COLO668 (cell line): ENCODE data around the gene CDYL.
A peak's percentile ranks its signal among the peaks of the same experiment; 100 is the strongest.

Experiments used
- DNase-seq: peaks from one replicate; lab custom pipeline; 2025; ENCODE audit not compliant: unreplicated experiment; lab: John Stamatoyannopoulos, UW

CDYL gene

DNA sequence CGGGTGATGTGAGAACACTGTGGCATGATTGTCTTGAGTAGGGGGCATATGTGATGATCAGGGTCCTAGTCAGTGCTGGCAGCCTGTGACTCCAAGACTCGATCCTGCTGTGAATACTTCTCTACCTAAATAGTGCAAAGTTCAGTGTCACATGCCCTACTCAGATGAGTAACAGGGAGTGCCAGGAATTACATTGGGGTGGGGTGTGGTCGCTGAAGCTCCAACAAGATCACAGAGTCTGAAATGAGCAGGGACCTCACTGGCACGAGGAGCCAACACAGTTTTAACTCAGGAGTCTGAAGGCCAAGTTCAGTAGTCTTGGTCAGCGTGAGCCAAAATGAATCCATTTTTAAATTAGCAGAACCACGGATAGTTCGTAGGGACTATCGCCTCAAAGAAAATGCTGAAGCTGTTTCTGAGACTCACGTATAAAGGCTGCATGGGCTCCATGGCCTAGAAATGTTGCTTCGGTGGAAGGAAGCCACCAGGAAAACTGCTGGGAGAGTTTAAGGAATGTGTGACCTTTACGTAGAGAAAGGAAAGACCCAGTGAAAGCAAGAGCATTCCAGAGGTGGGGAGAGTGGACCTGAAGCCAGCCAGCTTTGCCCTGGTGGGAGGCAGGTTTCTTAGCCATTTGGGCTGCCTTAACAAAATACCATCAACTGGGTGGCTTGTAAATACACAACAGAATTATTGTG, 155.5 kb downstream of the CDYL start:
- no peak for DNase-seq

DNA sequence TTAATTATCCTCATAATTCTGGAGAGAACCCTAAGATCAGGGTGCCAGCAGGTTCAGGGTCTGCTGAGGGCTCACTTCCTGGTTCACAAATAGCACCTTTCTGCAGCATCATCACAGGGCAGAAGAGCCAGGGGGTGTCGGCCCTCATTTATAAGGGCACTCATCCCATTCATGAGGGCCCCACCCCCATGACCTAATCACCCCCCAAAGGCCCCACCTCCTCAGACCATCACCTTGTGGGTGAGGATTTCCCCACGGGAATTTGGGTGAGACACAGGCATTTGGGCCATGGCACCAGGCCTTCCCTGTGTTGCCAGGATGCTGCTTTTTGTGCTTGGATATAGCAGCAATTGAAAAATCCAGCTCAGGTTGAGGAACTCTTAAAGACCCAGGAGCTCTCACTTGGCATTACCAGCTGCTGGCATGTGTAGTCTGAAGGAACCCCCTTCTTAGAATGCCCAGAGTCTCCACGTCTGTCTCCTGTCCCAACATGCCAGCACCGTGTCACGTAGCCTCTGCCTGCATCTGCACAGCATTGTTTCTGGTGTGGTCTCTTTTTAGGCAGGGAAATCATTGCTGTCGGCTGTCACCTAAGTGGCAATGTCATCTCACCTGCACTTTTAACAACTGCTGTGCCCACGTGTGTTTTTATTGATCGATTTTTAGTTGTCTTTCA, 156.2 kb downstream of the CDYL start:
- DNase-seq: no peak

DNA sequence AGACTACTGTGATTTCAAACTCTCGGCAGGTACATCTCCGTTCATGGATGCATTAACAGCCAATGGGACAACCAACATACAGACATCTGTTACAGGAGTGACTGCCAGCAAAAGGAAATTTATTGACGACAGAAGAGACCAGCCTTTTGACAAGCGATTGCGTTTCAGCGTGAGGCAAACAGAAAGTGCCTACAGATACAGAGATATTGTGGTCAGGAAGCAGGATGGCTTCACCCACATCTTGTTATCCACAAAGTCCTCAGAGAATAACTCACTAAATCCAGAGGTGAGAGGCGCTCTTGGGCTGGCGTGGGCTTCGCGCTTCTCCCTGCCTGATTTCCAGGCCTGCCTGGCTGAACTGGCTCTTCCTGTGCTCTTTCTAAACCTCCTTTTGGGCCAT, 159.3 kb downstream of the CDYL start:
- no peak for DNase-seq

DNA sequence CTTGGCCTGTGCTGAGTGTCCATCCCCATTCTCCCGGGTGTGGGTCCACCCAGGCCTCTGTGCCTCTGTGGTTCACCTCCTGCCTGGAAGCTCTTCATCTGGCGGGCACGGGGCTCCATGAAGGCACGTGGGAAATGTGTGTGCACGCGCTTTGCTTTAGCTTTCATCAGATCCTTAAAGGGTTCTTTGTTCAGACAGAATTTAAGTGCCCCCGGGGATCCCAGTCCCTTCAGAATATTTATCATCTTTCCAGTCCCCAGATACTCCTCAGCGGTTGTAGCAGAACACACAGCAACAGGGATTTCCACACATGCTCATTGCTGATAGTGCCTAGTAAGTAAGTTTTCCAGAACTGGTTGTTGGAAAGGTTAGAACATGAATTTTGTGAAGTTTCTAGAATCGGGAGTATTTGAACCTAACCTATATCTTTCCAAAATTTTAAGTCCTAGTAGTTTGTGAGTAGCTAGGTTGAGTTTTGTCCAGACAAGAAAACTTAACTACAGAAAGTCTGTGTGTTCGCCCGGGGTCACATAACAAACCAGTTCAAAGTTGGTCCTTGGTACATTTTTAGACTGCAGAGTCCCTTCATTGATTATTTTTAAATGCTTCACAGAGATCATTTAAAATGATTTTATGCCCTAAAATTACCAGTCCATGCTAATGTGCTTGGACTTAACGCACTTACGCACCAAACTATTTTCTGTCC, 159.9 kb downstream of the CDYL start:
- no peak for DNase-seq

DNA sequence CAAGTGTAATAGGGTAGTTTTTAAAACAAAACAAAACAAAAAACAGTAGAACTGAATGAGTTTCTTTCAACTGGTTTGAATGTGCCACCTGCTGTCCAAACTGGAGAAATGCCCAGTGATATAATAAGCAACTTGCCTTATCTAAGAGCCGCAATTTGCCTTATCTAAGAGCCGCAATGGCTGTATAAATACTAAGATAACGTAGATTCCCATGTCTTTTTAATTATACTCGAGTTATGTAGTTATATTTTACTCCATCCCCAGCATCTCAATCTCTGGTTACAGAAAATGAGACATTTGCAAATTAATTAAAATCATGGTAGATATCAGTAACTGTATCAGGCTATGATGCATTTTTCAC, 160.5 kb downstream of the CDYL start:
- DNase-seq: peak; percentile 1

DNA sequence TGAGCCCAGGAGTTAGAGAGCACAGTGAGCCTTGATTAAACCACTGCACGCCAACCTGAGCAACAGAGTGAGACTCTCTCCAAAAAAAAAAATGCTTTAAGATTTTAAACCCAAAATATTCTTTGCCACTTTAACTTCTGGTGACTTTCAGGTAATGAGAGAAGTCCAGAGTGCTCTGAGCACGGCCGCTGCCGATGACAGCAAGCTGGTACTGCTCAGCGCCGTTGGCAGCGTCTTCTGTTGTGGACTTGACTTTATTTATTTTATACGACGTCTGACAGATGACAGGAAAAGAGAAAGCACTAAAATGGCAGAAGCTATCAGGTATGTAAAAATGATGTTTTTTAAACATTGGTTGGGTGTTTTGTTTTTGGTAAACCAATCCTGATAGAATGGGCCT, 161.2 kb downstream of the CDYL start:
- DNase-seq: no peak

DNA sequence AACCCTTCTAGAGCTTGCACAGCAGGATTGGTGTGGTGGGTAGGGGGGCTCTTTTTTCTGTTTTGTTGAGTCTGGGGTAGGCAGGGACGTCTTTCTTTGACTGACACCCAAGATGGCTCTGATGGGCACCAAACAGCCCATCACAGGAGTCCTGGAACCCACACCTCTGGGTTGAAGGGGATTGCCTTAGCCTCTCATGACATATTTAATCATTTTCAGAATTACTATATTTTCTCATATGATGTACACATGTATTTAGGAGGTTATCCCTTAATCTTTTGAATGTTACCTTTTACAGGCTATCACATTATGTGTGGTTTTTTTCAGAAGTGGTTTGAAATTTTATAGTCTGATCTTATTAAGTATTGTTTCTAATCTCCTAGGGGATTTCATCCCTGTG, 163.0 kb downstream of the CDYL start:
- no peak for DNase-seq

DNA sequence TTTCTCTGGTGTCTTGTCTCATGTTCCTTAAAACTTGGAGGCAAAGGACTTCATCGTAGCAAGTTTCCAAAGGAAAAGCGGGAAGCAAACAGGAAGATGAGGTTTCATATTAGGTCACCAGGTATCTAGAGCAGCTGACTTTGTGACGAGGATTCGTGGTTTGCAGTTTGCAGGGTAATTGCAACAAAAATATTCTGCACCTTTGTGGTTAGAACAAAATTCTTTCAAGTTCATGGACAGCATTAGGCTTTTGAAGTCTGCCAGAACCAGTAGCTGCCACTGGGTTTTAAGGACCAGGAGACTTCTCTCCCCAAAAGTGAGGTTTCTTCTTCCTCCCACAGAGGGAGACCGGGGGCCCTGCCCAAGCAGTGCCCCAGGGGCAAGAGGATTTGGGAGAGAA, 164.2 kb downstream of the CDYL start:
- DNase-seq: no peak

DNA sequence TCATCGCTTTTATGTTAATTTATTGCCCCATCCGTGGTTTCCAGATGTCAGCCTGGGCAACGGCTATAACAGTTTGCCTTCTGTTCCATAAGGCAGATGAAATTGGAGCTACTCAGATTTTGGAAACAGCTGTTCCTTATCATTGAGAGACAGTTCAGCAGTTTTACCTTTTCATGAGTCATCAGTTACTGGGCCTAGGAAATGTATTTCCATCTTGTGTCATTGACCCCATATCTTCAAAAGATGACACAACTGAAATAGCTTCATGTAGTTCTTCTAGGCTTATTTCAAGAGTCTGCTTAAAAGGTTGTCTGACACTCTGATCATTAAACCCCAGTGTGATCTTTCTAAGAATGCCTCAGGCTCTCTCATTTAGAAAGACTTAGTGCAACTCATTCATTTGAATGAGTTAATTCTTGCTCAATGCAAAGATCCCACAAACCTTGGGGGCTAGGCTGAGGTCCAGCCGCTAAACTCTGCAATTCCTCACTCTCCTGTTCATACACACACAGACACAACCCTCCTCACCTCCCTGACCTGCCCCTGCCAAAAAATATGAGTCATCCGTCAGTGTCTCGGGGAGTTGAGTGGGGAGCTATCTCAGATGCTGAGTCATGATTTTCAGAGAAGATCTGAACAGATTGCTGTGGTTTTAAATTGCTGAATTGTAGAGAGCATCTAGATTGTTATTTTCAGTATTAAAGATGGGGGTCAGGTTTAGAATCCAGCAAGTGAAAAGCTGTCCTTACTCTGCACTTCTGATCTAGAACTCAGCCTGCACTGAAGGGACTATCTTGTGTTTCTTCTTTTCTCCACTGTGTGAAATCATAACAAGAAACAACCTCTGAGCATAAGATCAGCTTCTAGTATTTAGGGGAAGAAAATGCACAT, 165.8 kb downstream of the CDYL start:
- DNase-seq: peak; percentile 1

DNA sequence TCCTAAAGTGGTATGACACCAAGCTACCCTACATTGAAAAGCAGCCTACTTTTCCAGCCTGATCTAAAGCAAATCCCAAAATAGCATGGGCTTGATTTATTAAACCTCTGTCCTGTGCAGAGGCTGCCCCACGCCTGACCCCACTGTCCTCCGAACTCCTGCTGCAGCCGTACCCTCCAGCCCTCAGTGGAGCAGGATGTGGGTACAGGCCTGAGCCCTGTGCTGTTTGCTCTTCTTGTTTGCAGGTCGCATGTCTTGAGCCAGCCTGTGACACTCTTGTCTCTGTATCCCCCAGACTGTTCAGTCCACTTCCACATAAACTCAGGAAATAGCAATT, 166.4 kb downstream of the CDYL start:
- no peak for DNase-seq

DNA sequence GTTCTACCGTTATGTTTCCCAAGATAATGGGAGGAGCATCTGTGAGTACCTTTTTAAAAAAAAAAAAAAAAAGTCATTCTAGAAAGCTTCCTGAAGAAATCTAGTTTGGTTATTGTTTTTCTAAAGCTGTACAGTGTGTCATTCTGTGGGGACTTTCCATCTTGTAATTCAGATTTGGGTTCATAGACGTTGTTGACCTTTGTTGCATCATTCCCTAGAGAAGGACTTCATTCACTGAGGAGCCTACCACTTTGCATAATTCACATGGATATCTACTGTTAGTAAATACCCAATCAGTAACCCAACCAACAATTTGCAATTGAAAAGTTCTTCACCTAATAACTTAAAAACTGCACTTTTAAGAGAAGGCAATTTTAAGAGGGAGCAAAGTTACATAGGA, 167.5 kb downstream of the CDYL start:
- no peak for DNase-seq

DNA sequence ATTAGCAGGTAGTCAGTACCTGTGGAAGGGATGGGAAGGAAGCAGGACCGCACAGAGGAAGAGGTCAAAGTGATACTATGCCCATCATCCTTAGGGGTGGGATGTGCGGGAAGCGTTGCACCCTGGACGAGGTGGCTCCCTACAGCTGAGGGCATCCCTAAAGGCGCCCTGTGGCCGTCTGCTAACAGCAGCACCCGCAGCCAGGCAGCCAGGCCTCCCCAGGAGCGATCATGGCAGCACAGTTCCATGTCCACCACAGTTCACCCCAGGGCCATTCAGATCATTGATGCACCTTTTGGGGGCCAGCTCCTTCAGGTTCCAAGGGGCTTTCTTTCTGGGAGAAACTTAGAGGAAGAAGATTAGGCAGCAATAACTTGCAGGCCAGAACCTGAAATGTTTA, 168.1 kb downstream of the CDYL start:
- no peak for DNase-seq

DNA sequence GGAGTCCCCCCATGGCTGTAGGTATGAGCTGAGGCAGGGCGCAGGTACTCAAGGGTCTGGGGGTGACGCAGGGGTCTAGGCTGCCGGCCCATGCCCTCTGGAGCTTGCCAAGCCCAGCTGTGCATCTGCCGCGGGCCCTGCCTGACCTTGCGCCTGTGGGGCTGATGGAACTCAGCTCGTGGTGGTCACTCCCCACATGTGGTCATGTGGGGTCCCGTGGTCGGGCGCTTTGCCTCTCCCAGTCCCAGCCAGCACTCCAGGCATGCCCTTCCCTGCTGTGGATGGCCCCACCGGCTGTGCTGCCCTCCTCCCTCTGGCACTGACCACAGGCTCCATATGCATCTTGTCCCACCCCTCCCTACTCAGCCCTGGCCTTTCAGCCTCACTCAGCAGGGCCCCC, 170.3 kb downstream of the CDYL start:
- DNase-seq: no peak

DNA sequence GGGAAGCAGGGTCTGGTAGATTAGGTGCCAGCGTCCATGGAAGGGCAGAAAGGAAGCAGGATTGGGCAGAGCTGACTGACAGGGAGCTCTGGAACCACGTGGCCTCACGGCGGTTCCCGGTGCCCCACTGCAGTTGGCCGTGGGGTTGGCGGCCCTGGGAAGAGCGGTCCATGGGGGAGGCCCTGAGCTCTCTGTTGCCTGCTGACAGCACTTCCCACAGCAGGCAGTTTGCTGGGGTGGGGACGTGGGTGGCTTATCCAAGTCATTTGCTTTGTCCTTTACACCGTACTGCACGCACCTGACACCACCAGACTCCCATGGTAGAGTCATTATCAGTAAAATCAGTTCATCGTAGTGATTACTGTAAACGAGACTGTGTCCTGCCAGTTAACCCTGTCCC, 171.5 kb downstream of the CDYL start:
- no peak for DNase-seq

DNA sequence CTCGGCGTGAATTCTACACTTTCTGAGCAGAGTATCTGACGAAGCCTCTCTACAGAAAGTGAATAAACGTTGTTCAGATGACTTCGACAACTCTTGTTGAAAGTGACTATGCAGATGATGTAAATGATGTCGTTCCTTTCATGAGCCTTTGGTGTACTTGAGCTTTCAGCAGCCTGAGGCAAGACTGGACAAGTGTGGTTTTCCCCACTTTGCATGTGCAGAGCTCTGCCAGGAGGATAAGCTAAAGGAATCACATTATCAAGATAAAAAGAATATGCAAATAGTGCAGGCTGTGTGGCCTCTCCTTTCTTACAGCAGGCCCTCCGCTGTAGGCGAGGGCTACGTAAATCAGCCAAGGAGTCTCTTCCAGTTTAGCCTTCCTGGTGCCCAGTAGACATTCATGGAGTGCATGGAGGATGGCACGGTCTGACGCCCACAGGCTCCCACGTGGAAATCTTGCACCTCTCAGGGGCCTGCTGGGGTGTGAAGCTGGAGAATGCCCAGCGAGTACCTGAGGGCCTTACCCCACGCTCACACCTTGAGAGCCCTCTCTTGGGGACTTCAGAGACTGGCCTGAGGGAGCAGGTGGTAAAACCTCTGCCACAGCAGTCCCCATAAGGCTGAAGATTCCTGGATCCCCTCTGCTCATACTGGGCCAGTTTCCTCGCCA, 172.7 kb downstream of the CDYL start:
- DNase-seq: no peak

DNA sequence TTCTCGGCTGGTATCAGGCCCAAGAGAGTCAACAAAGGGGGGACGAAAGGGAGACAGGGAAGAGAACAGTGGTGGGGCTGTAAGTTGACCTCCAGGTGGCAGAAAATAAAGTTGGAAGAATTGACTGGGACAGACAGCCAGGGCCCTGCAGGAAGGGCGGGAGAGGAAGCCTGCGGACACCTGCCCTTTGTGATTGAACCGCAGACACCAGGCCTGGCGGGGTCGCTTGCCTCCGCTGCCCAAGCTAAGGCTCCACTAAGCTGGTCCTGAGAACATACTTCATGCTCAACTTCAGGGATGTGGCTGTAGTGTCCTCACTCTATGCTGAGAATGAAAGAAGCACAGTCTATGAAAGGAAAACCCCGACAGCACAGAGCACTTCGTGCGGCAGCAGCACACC, 173.9 kb downstream of the CDYL start:
- DNase-seq: no peak

DNA sequence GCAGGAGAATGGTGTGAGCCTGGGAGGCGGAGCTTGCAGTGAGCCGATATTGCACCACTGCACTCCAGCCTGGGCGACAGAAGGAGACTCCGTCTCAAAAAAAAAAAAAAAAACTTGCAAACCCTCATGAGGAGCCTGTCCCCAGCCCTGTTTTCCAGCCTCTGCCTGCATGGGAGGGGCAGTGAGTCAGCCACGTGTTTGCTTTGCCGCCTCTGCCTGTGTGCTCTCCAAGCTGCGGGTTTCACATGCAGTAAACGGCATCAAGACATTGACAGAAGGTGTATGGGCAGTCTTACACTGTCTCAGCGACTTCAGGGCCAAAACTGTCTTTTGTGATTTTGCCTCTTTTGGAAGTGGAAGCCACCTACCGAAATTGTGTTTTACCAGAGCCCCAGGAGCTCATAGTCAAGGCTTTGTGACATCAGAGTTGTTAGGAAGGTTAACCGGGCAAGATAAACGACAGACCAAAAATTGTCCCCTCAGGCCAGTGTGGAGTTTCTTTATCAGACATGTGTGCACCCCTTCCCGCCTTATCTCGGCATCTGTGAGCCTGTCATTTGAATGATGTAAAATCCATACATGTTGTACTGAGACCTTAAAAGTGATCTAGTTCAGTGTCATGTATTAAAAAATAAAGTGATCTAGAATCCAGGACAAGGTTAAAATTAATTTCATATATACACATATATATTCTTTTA, 174.8 kb downstream of the CDYL start:
- DNase-seq: no peak

DNA sequence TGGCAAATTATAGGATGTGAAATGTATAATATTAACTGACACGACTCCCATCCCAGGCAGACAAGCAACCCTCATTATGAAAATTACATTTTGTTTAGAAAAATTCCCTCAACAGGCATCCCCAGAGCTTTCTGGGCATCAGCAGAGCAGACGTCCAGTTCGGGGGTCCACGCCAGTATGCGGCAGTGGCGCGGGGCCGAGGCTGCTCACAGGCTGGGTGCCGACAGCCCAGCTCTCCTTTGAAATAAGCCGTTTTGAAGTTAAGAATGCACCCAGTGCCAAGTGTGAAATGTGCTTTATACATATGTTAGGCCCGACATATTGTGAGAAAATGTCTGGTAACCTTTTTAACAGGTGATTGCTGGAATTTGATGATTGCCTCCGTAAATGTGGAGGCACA, 177.2 kb downstream of the CDYL start:
- DNase-seq: no peak

DNA sequence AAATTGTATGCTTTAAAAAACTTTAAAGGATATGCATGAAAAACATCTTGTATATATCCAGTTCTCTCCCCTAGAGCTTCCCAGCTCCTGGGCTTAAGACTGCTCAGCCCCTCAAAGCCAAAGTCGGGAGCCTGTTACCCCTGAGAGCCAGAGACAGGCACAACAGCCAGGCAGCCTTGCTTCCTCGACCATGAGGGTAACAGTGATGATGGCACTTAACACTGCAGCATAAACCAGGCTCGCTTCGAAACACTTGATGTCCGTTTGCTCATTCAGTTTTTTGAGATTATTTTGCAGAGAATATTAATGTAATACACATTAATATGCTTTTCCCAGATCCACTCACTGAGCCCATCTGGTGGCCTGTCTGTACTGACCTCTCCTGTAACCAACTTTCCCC, 180.4 kb downstream of the CDYL start:
- no peak for DNase-seq

DNA sequence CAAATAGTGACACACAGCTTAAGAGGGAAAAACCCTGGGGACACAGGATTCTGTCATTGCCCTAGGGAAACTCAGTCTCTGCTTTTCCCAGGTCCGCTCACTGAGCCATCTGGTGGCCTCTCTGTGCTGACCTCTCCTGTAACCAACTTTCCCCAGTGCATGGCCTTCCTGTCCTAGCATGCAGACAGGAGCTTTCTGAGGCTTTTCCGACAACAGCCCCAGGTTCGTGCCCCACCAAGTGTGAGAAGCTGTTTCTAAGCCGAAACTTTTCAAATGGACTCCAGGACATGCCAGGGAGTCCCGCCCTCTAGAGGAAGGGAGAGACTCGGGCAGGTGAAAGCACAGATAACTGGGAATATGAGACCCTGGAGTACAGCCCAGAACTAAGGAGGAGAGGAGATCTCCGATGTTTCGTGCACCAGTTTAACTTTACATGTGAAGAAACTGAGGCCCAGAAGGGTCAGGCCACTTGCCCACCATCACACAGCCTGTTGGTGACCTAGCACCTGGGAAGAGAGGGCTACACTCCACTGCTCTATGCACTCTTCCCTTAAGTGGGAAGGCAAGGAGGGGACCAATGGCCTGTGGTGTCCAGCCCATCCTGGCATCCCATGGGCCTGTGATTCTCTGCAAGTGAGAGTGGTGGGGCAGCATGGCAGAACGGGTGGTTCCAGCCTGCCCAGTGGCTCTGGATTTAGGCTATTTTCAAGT, 181.5 kb downstream of the CDYL start:
- DNase-seq: no peak
